H9 (cell line): Measurements from ENCODE around the gene KCNK10. TPM values are rescaled to one million over a fixed set of nuclear protein-coding genes. Genes with fewer than 3 reads are reported as not detected.
A peak's percentile ranks its signal among the peaks of the same experiment; 100 is the strongest.

Experiments
- DNase-seq: peaks from one replicate; pipeline ENCODE4 v3.0.0-alpha.2; 2017
- H2AFZ ChIP-seq: one replicate; pipeline ENCODE4 v1.6.1; 2013; ENCODE audit warnings: mild to moderate bottlenecking, low read length, control low read depth, moderate library complexity
- H2AK5ac ChIP-seq: 2 replicates; pipeline ENCODE4 v1.6.1; 2013; ENCODE audit warnings: low read length, control low read depth, mixed read lengths; ENCODE audit not compliant: insufficient read length
- H2BK120ac ChIP-seq: one replicate; pipeline ENCODE4 v1.6.1; 2013; ENCODE audit warnings: low read depth, mild to moderate bottlenecking, low read length, control low read depth, inconsistent platforms; ENCODE audit not compliant: poor library complexity, severe bottlenecking
- H2BK12ac ChIP-seq: 2 replicates; pipeline ENCODE4 v1.6.1; 2013; ENCODE audit warnings: low read length, control low read depth, mixed read lengths, low read depth; ENCODE audit not compliant: insufficient read length
- H2BK15ac ChIP-seq: 2 replicates; pipeline ENCODE4 v1.6.1; 2013; ENCODE audit warnings: low read depth, low read length, control low read depth
- H2BK20ac ChIP-seq: one replicate; pipeline ENCODE4 v1.6.1; 2013; ENCODE audit warnings: low read depth, mild to moderate bottlenecking, low read length, control low read depth, inconsistent platforms; ENCODE audit not compliant: poor library complexity, severe bottlenecking
- H2BK5ac ChIP-seq: 2 replicates; pipeline ENCODE4 v1.6.1; 2013; ENCODE audit warnings: low read length, control low read depth, mixed read lengths; ENCODE audit not compliant: insufficient read length
- H3K14ac ChIP-seq: 2 replicates; pipeline ENCODE4 v1.6.1; 2013; ENCODE audit warnings: low read length, control low read depth; ENCODE audit not compliant: insufficient read depth
- H3K18ac ChIP-seq: 2 replicates; pipeline ENCODE4 v1.6.1; 2013; ENCODE audit warnings: low read depth, mild to moderate bottlenecking, mixed read lengths, low read length, control low read depth; ENCODE audit not compliant: insufficient read length
- H3K23ac ChIP-seq: 2 replicates; pipeline ENCODE4 v1.6.1; 2013; ENCODE audit warnings: low read length, control low read depth, mixed read lengths, low read depth; ENCODE audit not compliant: insufficient read length
- H3K23me2 ChIP-seq: 2 replicates; pipeline ENCODE4 v1.6.1; 2013; ENCODE audit warnings: low read depth, mild to moderate bottlenecking, mixed read lengths, low read length, control low read depth; ENCODE audit not compliant: insufficient read length, poor library complexity, severe bottlenecking
- H3K27ac ChIP-seq: 2 replicates; pipeline ENCODE4 v1.5.1; 2013; ENCODE audit warnings: low read length, control low read depth, mixed read lengths, low read depth; ENCODE audit not compliant: insufficient read length
- H3K27me3 ChIP-seq: 2 replicates; pipeline ENCODE4 v1.6.1; 2013; ENCODE audit warnings: low read length, control low read depth, inconsistent platforms; ENCODE audit not compliant: insufficient read depth
- H3K4ac ChIP-seq: 2 replicates; pipeline ENCODE4 v1.6.1; 2013; ENCODE audit warnings: low read depth, mild to moderate bottlenecking, control low read depth, inconsistent platforms, low read length, moderate library complexity
- H3K4me1 ChIP-seq: 2 replicates; pipeline ENCODE4 v1.6.1; 2013; ENCODE audit warnings: low read length, control low read depth, inconsistent platforms; ENCODE audit not compliant: insufficient read depth
- H3K4me2 ChIP-seq: 2 replicates; pipeline ENCODE4 v1.6.1; 2013; ENCODE audit warnings: low read length, control low read depth, mixed read lengths; ENCODE audit not compliant: insufficient read length, insufficient read depth
- H3K56ac ChIP-seq: 2 replicates; pipeline ENCODE4 v1.6.1; 2013; ENCODE audit warnings: low read depth, mild to moderate bottlenecking, mixed read lengths, low read length, control low read depth; ENCODE audit not compliant: insufficient read length
- H3K79me1 ChIP-seq: 2 replicates; pipeline ENCODE4 v1.6.1; 2013; ENCODE audit warnings: low read depth, mild to moderate bottlenecking, moderate library complexity, low read length, control low read depth, inconsistent platforms; ENCODE audit not compliant: insufficient read depth, poor library complexity, severe bottlenecking
- H3K79me2 ChIP-seq: 2 replicates; pipeline ENCODE4 v1.6.1; 2013; ENCODE audit warnings: low read length, control low read depth, inconsistent platforms; ENCODE audit not compliant: insufficient read depth
- H3K9ac ChIP-seq: 2 replicates; pipeline ENCODE4 v1.6.1; 2013; ENCODE audit warnings: low read length, control low read depth, mixed read lengths; ENCODE audit not compliant: insufficient read length; ENCODE audit errors: extremely low read depth
- H3K9me3 ChIP-seq: one replicate; pipeline ENCODE4 v1.6.1; 2013; ENCODE audit warnings: low read depth, low read length, inconsistent platforms; ENCODE audit not compliant: control insufficient read depth
- H3T11ph ChIP-seq: one replicate; pipeline ENCODE4 v1.6.1; 2013; ENCODE audit warnings: mild to moderate bottlenecking, low read length, control low read depth, inconsistent platforms
- H4K20me1 ChIP-seq: one replicate; pipeline ENCODE4 v1.6.1; 2013; ENCODE audit not compliant: control insufficient read depth, insufficient read length, insufficient read depth
- H4K5ac ChIP-seq: 2 replicates; pipeline ENCODE4 v1.6.1; 2013; ENCODE audit warnings: low read depth, mild to moderate bottlenecking, mixed read lengths, low read length, control low read depth; ENCODE audit not compliant: insufficient read length
- H4K8ac ChIP-seq: replicated peaks from 2 replicates; pipeline ENCODE4 v1.6.1; 2013; ENCODE audit warnings: low read length, control low read depth, mixed read lengths, low read depth; ENCODE audit not compliant: insufficient read length
- H4K91ac ChIP-seq: 2 replicates; pipeline ENCODE4 v1.6.1; 2013; ENCODE audit warnings: low read depth, mild to moderate bottlenecking, moderate library complexity, mixed read lengths, low read length, control low read depth; ENCODE audit not compliant: insufficient read length
- H3K27ac Mint-ChIP-seq, 3 experiments: 2 replicates in 2 of 3; 3 replicates in 1 of 3; pipeline ENCODE4 v1.8.0; 2020 to 2021; ENCODE audit warnings: mixed read lengths in 3 of 3, mild to moderate bottlenecking in 1 of 3, moderate library complexity in 1 of 3
- H3K27me3 Mint-ChIP-seq: 2 replicates; pipeline ENCODE4 v1.8.0; 2021; ENCODE audit warnings: low read depth, mild to moderate bottlenecking, moderate library complexity, mixed read lengths
- H3K36me3 Mint-ChIP-seq, 3 experiments: 2 replicates in 2 of 3; 3 replicates in 1 of 3; pipeline ENCODE4 v1.8.0; 2020 to 2021; ENCODE audit warnings: low read depth in 3 of 3, mixed read lengths in 3 of 3; ENCODE audit not compliant: insufficient read depth in 1 of 3
- H3K4me1 Mint-ChIP-seq, 2 experiments: 2 replicates each; pipeline ENCODE4 v1.8.0; 2020; ENCODE audit warnings: mixed read lengths in 2 of 2
- H3K4me3 Mint-ChIP-seq, 2 experiments: 2 replicates in 1 of 2; 3 replicates in 1 of 2; pipeline ENCODE4 v1.8.0; 2020 to 2021; ENCODE audit warnings: mild to moderate bottlenecking in 2 of 2, mixed read lengths in 2 of 2, moderate library complexity in 1 of 2
- H3K9me3 Mint-ChIP-seq, 2 experiments: 2 replicates in 1 of 2; 3 replicates in 1 of 2; pipeline ENCODE4 v1.8.0; 2020; ENCODE audit warnings: mild to moderate bottlenecking in 2 of 2, mixed read lengths in 2 of 2, moderate library complexity in 1 of 2
- WGBS: extraction: QIAGEN DNeasy Blood & Tissue Kit; methylation state at CpG from one replicate; pipeline ENCODE4 v1.1.7; 2013; ENCODE audit warnings: missing lambda C conversion rate, low lambda C conversion rate, mixed read lengths; ENCODE audit not compliant: insufficient read length; ENCODE audit errors: extremely low coverage; 5-methylcytosine and 5-hydroxymethylcytosine counted together
- total RNA-seq: library from RNA; stranded (reverse); gene quantifications from 2 replicates; pipeline ENCODE4 v1.2.1, GENCODE V29; 2021
- TF ChIP-seq, protein P1 (sequence below): fragments of 200-600 bp; sonication (generic); conservative IDR thresholded peaks from 3 replicates; pipeline ENCODE4 v1.8.0; 2021; ENCODE audit warnings: antibody characterized with exemption, mild to moderate bottlenecking

Gene KCNK10
- total RNA-seq, 1 experiment from 2014 or later, result 0.33 TPM

DNA sequence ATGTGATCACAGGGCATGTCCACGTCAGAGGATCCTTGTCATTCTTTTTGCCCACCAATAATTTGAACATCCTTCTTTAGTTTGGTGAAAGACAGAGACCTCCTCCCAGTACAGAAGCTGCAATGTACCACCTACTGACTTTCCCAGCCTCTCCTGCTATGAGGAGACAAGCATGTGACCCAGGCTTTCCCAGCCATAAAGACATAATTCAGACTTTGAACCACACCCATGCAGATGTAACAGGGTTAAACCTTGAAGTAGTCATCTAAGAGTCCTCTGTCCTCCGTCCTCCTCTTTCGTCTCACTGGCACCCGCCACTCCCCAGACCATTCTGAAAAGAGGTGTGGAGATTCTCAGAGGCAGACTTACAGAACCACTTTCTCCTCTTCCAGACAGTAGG lies 120.8 kb downstream of the KCNK10 start:
- TF ChIP-seq, protein P1, sequence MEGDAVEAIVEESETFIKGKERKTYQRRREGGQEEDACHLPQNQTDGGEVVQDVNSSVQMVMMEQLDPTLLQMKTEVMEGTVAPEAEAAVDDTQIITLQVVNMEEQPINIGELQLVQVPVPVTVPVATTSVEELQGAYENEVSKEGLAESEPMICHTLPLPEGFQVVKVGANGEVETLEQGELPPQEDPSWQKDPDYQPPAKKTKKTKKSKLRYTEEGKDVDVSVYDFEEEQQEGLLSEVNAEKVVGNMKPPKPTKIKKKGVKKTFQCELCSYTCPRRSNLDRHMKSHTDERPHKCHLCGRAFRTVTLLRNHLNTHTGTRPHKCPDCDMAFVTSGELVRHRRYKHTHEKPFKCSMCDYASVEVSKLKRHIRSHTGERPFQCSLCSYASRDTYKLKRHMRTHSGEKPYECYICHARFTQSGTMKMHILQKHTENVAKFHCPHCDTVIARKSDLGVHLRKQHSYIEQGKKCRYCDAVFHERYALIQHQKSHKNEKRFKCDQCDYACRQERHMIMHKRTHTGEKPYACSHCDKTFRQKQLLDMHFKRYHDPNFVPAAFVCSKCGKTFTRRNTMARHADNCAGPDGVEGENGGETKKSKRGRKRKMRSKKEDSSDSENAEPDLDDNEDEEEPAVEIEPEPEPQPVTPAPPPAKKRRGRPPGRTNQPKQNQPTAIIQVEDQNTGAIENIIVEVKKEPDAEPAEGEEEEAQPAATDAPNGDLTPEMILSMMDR, result no peak
- Histone ChIP-seq H3K9me3 (no peaks in the 10 kb centered on the region), H2BK20ac (no peak overlapping the region), H3K23ac (no peak overlapping the region), H3K9ac (no peak overlapping the region), H2BK15ac (no peak overlapping the region), H3K27me3 (no peaks in the 10 kb centered on the region), H2BK120ac (no peak overlapping the region), H2AFZ (no peak overlapping the region), H4K5ac (no peak overlapping the region), H3K4me1 (no peaks in the 10 kb centered on the region), H2BK5ac (no peak overlapping the region), H4K91ac (no peak overlapping the region), H3K14ac (no peak overlapping the region), H3K56ac (no peak overlapping the region), H3K27ac (no peak overlapping the region), H3K79me2 (no peaks in the 10 kb centered on the region), H3K23me2 (no peaks in the 10 kb centered on the region), H2BK12ac (no peak overlapping the region), H3T11ph (no peak overlapping the region), H3K4me2 (no peak overlapping the region), H4K8ac (no peak overlapping the region), H3K18ac (no peak overlapping the region), H3K79me1 (no peaks in the 10 kb centered on the region), H4K20me1 (no peaks in the 10 kb centered on the region), H2AK5ac (no peak overlapping the region), H3K4ac (no peak overlapping the region)
- peaks cover 4 to 6% of the 10 kb centered on the region in 2 experiments for H3K4me1 Mint-ChIP-seq
- DNase-seq, result no peak
- H3K27ac Mint-ChIP-seq, result peak overlapping the region in 1 of 3 experiments; percentile 43; a peak in 1 of 7 replicates
- H3K4me3 Mint-ChIP-seq, result no peak overlapping the region
- H3K27me3 Mint-ChIP-seq, result peaks cover 2% of the 10 kb centered on the region; the same call in 1 of the 2 replicates
- WGBS, result no CpG with 5 or more reads among the region's 4 CpGs
- H3K36me3 Mint-ChIP-seq, result no peaks in the 10 kb centered on the region
- H3K9me3 Mint-ChIP-seq, result no peaks in the 10 kb centered on the region
